NB4 (cell line): ENCODE data around the gene LTF.

Experiments used
- POLR2A ChIP-seq: IDR thresholded peaks from 2 replicates; pipeline ENCODE4 v1.6.1; 2011; ENCODE audit warnings: mild to moderate bottlenecking; ENCODE audit not compliant: insufficient read length; ENCODE audit errors: extremely low read depth
- TF ChIP-seq, protein P1 (sequence below): IDR thresholded peaks from one replicate; pipeline ENCODE4 v1.5.1; 2012; ENCODE audit warnings: low read depth, low read length

DNA sequence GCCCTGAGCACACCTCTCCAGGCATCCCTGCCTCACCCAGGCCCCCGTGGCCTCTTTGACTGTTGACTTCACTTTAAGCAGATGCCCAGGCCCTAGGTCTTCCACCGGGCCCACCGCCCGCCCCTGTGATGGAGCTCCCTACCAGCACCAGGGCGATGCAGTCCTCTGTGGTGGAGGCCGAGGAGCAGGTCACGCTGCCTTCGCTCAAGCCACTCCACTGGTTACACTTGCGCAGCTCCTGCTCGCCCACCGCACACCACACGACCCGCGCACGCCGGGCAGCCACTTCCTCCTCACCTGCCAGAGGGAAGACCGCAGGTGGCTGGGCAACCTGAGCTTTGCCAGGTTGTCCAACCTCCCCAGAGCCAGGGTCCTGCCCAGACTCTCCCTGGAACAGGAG is 16.0 kb downstream of the LTF start:
- TF ChIP-seq POLR2A: no peak
- TF ChIP-seq, protein P1, sequence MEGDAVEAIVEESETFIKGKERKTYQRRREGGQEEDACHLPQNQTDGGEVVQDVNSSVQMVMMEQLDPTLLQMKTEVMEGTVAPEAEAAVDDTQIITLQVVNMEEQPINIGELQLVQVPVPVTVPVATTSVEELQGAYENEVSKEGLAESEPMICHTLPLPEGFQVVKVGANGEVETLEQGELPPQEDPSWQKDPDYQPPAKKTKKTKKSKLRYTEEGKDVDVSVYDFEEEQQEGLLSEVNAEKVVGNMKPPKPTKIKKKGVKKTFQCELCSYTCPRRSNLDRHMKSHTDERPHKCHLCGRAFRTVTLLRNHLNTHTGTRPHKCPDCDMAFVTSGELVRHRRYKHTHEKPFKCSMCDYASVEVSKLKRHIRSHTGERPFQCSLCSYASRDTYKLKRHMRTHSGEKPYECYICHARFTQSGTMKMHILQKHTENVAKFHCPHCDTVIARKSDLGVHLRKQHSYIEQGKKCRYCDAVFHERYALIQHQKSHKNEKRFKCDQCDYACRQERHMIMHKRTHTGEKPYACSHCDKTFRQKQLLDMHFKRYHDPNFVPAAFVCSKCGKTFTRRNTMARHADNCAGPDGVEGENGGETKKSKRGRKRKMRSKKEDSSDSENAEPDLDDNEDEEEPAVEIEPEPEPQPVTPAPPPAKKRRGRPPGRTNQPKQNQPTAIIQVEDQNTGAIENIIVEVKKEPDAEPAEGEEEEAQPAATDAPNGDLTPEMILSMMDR: no peak
